OCI-LY1 (cell line): ENCODE results near the gene IDH3A.

Experiments
- H2AFZ ChIP-seq: fragments of 200-600 bp; sonication (generic), shearing (Covaris generic); 2 replicates; pipeline ENCODE4 v1.6.0; 2014; ENCODE audit warnings: antibody characterized with exemption, mild to moderate bottlenecking, low read length
- H3F3A ChIP-seq: fragments of 200-600 bp; sonication (generic), shearing (Covaris generic); 2 replicates; pipeline ENCODE4 v1.6.0; 2014; ENCODE audit warnings: mild to moderate bottlenecking, antibody characterized with exemption, low read length, moderate library complexity; ENCODE audit not compliant: insufficient read depth
- H3K27ac ChIP-seq: fragments of 200-600 bp; sonication (generic); 2 replicates; pipeline ENCODE4 v1.5.1; 2014; ENCODE audit warnings: low read length, mixed run types, mild to moderate bottlenecking, low read depth; ENCODE audit not compliant: poor library complexity, severe bottlenecking
- H3K27me3 ChIP-seq: fragments of 200-600 bp; sonication (generic); 2 replicates; pipeline ENCODE4 v1.6.0; 2014; ENCODE audit warnings: antibody characterized with exemption, mild to moderate bottlenecking, low read length, moderate library complexity; ENCODE audit not compliant: insufficient read depth
- H3K36me3 ChIP-seq: fragments of 200-600 bp; sonication (generic); 2 replicates; pipeline ENCODE4 v1.6.1; 2014; ENCODE audit warnings: mild to moderate bottlenecking, antibody characterized with exemption, low read length, moderate library complexity, mixed read lengths; ENCODE audit not compliant: insufficient read depth
- H3K4me1 ChIP-seq: fragments of 200-600 bp; sonication (generic); 2 replicates; pipeline ENCODE4 v1.5.1; 2014; ENCODE audit warnings: mild to moderate bottlenecking, low read length, moderate library complexity; ENCODE audit not compliant: insufficient read depth, severe bottlenecking
- H3K4me2 ChIP-seq: fragments of 200-600 bp; sonication (generic), shearing (Covaris generic); 2 replicates; pipeline ENCODE4 v1.6.1; 2014; ENCODE audit warnings: low read length
- H3K4me3 ChIP-seq: fragments of 200-600 bp; sonication (generic); 2 replicates; pipeline ENCODE4 v1.5.1; 2014; ENCODE audit warnings: low read length, low read depth, mild to moderate bottlenecking, mixed read lengths; ENCODE audit not compliant: poor library complexity, severe bottlenecking
- H3K79me2 ChIP-seq: fragments of 200-600 bp; shearing (Covaris generic); 2 replicates; pipeline ENCODE4 v1.6.1; 2016; ENCODE audit warnings: mixed run types, low read length, mixed read lengths; ENCODE audit not compliant: insufficient read depth
- H3K9ac ChIP-seq: fragments of 200-600 bp; sonication (generic), shearing (Covaris generic); 2 replicates; pipeline ENCODE4 v1.6.1; 2014; ENCODE audit warnings: mild to moderate bottlenecking, low read length, mixed read lengths
- H3K9me2 ChIP-seq: fragments of 200-600 bp; sonication (generic), shearing (Covaris generic); 2 replicates; pipeline ENCODE4 v1.6.1; 2014; ENCODE audit warnings: low read depth, mild to moderate bottlenecking, low read length, mixed read lengths
- H3K9me3 ChIP-seq: fragments of 200-600 bp; shearing (Covaris generic); 2 replicates; pipeline ENCODE4 v1.6.1; 2014; ENCODE audit warnings: low read length, mixed read lengths
- H4K20me1 ChIP-seq: fragments of 200-600 bp; sonication (generic), shearing (Covaris generic); 2 replicates; pipeline ENCODE4 v1.6.0; 2016; ENCODE audit warnings: mild to moderate bottlenecking, low read length; ENCODE audit not compliant: insufficient read depth
- CTCF ChIP-seq: fragments of 200-600 bp; sonication (generic), shearing (Covaris generic); IDR thresholded peaks from 2 replicates; pipeline ENCODE4 v1.5.1; 2017; ENCODE audit warnings: mild to moderate bottlenecking, antibody characterized with exemption, low read length, moderate library complexity, mixed read lengths
- EZH2 ChIP-seq: fragments of 200-600 bp; sonication (generic), shearing (Covaris generic); IDR thresholded peaks from 2 replicates; pipeline ENCODE4 v1.8.0; 2017; ENCODE audit warnings: borderline replicate concordance, mixed run types, mild to moderate bottlenecking, antibody characterized with exemption, low read length, moderate library complexity, mixed read lengths

The IDH3A gene

GRCh38 chr15:78205337-78205736 is 56.2 kb downstream of the IDH3A start:
- Histone ChIP-seq H3K9me2 (no peaks in the 10 kb centered on the region), H4K20me1 (no peaks in the 10 kb centered on the region), H3K9me3 (no peaks in the 10 kb centered on the region), H3K9ac (no peak overlapping the region), H3K27ac (no peak overlapping the region), H3K36me3 (no peaks in the 10 kb centered on the region), H3K4me2 (no peak overlapping the region), H3K4me1 (no peaks in the 10 kb centered on the region), H3K27me3 (peaks cover 1% of the 10 kb centered on the region; the same call in 1 of the 2 replicates), H3K79me2 (no peaks in the 10 kb centered on the region), H3F3A (no peaks in the 10 kb centered on the region), H3K4me3 (no peak overlapping the region), H2AFZ (no peak overlapping the region)
- no peak for TF ChIP-seq EZH2
- no peak for TF ChIP-seq CTCF

- H3F3A ChIP-seq: no peaks in the 10 kb centered on the region
- H3K4me3 ChIP-seq: no peak overlapping the region
- no peaks in the 10 kb centered on the region for H4K20me1 ChIP-seq
- no peaks in the 10 kb centered on the region for H3K27me3 ChIP-seq
- no peaks in the 10 kb centered on the region for H3K4me1 ChIP-seq
- H3K36me3 ChIP-seq: no peaks in the 10 kb centered on the region
- no peaks in the 10 kb centered on the region for H3K9me2 ChIP-seq
- no peak overlapping the region for H2AFZ ChIP-seq
- H3K4me2 ChIP-seq: no peak overlapping the region
- no peak overlapping the region for H3K9ac ChIP-seq
- no peaks in the 10 kb centered on the region for H3K79me2 ChIP-seq
- H3K9me3 ChIP-seq: no peaks in the 10 kb centered on the region
- H3K27ac ChIP-seq: no peak overlapping the region
- no peak for TF ChIP-seq CTCF
- TF ChIP-seq EZH2: no peak
These were observed 56.7 kb downstream of the IDH3A start for GRCh38 chr15:78205856-78206255.

- H3K4me1 ChIP-seq: no peaks in the 10 kb centered on the region
- no peaks in the 10 kb centered on the region for H3K9me2 ChIP-seq
- no peak overlapping the region for H3K9ac ChIP-seq
- H3K27me3 ChIP-seq: 0 out of 2 replicates have a peak, but pooled peaks cover under 1% of the 10 kb centered on the region
- no peak overlapping the region for H2AFZ ChIP-seq
- H3K4me2 ChIP-seq: no peak overlapping the region
- no peak overlapping the region for H3K4me3 ChIP-seq
- no peak for TF ChIP-seq CTCF
- TF ChIP-seq EZH2: no peak
- no peaks in the 10 kb centered on the region for H3K79me2 ChIP-seq
- H4K20me1 ChIP-seq: no peaks in the 10 kb centered on the region
- no peak overlapping the region for H3K27ac ChIP-seq
- no peaks in the 10 kb centered on the region for H3K9me3 ChIP-seq
- no peaks in the 10 kb centered on the region for H3K36me3 ChIP-seq
- H3F3A ChIP-seq: no peaks in the 10 kb centered on the region
These were observed 57.4 kb downstream of the IDH3A start for GRCh38 chr15:78206326-78207109.
